ENCODE data around the gene SLC9A1. TPM values are rescaled to one million over a fixed set of nuclear protein-coding genes. Genes with fewer than 3 reads are reported as not detected.
A peak's percentile ranks its signal among the peaks of the same experiment; 100 is the strongest.

Gene SLC9A1
- total and polyA plus RNA-seq, 2 experiments from 2014 or later: 13.9 to 19.4 TPM

- peak; percentile 32 to 36 for DNase-seq (ENCODE audit: low read depth in 1 of 2, low spot score in 1 of 2)
- Histone ChIP-seq H3K4me3 (no peak overlapping the region), H3K4me1 (ENCODE audit: low read depth) (no peaks in the 10 kb centered on the region), H3K36me3 (no peaks in the 10 kb centered on the region), H3K9me3 (ENCODE audit: low read depth) (no peaks in the 10 kb centered on the region), H3K27me3 (no peaks in the 10 kb centered on the region), H3K27ac (no peak overlapping the region)
- TF ChIP-seq CTCF (IDR thresholded peaks at IDR 0.05; ENCODE audit: low read depth, low read length): no peak
Measured at GRCh38 chr1:27071049-27071416, 83.9 kb downstream of the SLC9A1 start.

GRCh38 chr1:27070390-27071048 is 84.4 kb downstream of the SLC9A1 start:
- Histone ChIP-seq H3K4me3 (no peak overlapping the region), H3K9me3 (ENCODE audit: low read depth) (no peaks in the 10 kb centered on the region), H3K36me3 (no peaks in the 10 kb centered on the region), H3K4me1 (ENCODE audit: low read depth) (no peaks in the 10 kb centered on the region), H3K27me3 (no peaks in the 10 kb centered on the region), H3K27ac (no peak overlapping the region)
- no peak for TF ChIP-seq CTCF (IDR thresholded peaks at IDR 0.05; ENCODE audit: low read depth, low read length)
- no peak for DNase-seq (ENCODE audit: low read depth in 1 of 2, low spot score in 1 of 2)

DNA sequence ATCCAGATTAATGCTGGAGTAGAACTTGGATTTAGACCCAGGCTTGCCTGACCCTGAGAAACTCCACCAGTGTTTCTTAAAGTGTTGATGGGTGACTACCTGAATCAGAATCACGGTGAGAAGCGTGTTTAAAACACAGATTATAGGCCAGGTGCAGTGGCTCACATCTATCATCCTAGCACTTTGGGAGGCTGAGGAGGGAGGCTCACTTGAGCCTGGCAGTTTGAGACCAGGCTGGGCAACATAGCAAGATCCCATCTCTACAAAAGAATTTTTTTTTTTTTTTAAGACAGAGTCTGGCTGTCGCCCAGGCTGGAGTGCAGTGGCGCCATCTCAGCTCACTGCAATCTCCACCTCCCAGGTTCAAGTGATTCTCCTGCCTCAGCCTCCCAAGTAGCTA is 86.0 kb downstream of the SLC9A1 start:
- TF ChIP-seq CTCF (IDR thresholded peaks at IDR 0.05; ENCODE audit: low read depth, low read length): no peak
- no peak for DNase-seq (ENCODE audit: low read depth in 1 of 2, low spot score in 1 of 2)

DNA sequence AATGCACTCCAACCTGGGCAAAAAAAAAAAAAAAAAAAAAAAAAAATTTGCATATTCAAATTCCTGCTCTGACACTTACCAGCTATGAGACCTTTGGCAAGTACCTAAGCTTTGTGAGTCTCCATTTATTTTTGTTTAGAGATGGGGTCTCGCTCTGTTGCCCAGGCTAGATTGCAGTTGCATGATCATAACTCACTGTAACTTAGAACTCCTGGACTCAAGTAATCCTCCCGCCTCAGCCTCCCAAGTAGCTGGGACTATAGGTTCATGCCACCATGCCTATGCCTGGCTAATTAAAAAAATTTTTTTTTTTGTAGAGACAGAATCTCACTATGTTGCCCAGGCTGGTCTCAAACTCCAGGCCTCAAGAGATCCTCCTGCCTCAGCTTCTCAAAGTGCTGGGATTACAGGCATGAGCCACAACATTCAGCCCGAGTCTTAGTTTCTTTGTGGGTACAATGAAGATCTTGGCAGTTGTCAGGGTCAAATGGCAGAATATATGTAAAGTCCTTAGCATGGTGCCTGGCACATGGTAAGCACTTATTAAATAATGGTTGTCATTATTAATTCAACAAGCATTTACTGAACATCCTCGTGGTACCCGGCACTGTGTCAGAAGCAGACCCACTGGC is 88.8 kb downstream of the SLC9A1 start:
- Histone ChIP-seq H3K27ac (no peak overlapping the region), H3K9me3 (ENCODE audit: low read depth) (no peaks in the 10 kb centered on the region), H3K4me3 (no peak overlapping the region), H3K27me3 (no peaks in the 10 kb centered on the region), H3K4me1 (ENCODE audit: low read depth) (no peaks in the 10 kb centered on the region), H3K36me3 (no peaks in the 10 kb centered on the region)
- no peak for TF ChIP-seq CTCF (IDR thresholded peaks at IDR 0.05; ENCODE audit: low read depth, low read length)
- DNase-seq (ENCODE audit: low read depth in 1 of 2, low spot score in 1 of 2): no peak

More for the DNA sequence above, 86.0 kb downstream of the SLC9A1 start:
- H3K36me3 ChIP-seq: no peaks in the 10 kb centered on the region
- no peaks in the 10 kb centered on the region for H3K27me3 ChIP-seq
- H3K27ac ChIP-seq: no peak overlapping the region
- no peak overlapping the region for H3K4me3 ChIP-seq
- H3K9me3 ChIP-seq (ENCODE audit: low read depth): no peaks in the 10 kb centered on the region
- H3K4me1 ChIP-seq (ENCODE audit: low read depth): no peaks in the 10 kb centered on the region

DNA sequence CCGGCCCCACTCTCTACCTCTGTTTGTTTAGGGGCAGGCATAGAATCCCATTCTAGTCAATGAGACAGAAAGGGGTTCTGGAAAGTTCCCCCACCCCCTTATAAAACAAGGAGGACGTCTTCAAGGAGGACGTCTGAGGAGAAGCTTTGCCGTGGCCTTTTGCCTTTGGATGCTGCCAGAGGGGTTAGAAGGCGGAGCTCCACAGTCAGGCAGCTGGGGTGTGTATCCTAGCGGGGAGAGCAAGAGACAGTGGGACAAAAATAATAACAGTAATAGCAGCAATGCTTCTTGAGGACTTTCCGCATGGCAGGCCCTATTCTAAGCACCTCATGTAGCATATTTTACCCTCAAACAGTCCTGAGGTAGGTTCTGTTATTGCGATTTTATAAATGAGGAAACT is 94.0 kb downstream of the SLC9A1 start:
- TF ChIP-seq CTCF (IDR thresholded peaks at IDR 0.05; ENCODE audit: low read depth, low read length): no peak
- H3K27me3 ChIP-seq: no peaks in the 10 kb centered on the region
- no peaks in the 10 kb centered on the region for H3K9me3 ChIP-seq (ENCODE audit: low read depth)

More for the DNA sequence above, 94.0 kb downstream of the SLC9A1 start:
- Histone ChIP-seq H3K27ac (no peak overlapping the region), H3K36me3 (no peaks in the 10 kb centered on the region), H3K4me3 (no peak overlapping the region), H3K4me1 (ENCODE audit: low read depth) (peaks cover 4% of the 10 kb centered on the region)
- DNase-seq (ENCODE audit: low read depth in 1 of 2, low spot score in 1 of 2): no peak
